T-helper 1 cell treated with Interleukin-12 subunit alpha and Interleukin-12 subunit beta and Interleukin-4 antibody, amounts not matched to agents 30 ng/mL and 1 ng/mL, for 36 hours (primary cell): ENCODE measurements around the gene GNG2. TPM values are rescaled to one million over a fixed set of nuclear protein-coding genes. Genes with fewer than 3 reads are reported as not detected.

Source experiments
- intact Hi-C: fragments of 100-400 bp; cut with micrococcal nuclease; formaldehyde crosslinking; loops from one replicate; pipeline ENCODE4 v1.15.1; 2024
- total RNA-seq: library from RNA; stranded (reverse); gene quantifications from 2 replicates; pipeline ENCODE4 v1.2.3, GENCODE V29; 2022

Gene GNG2
- total RNA-seq, 1 donor from 2014 or later, result 190 TPM

GRCh38 chr14:52015411-52016030 lies 155.1 kb downstream of the GNG2 start:
- intact Hi-C loops, result no loop called here

GRCh38 chr14:52018252-52018651 lies 157.8 kb downstream of the GNG2 start:
- intact Hi-C loops, result no loop called here

- intact Hi-C loops, result no loop called here
Measured at GRCh38 chr14:52018970-52019369, 158.6 kb downstream of the GNG2 start.

Other genes starting within 250 kb of the GNG2 start
- gene FRMD6, start 208.7 kb upstream of the GNG2 start, total RNA-seq, result 3.1 and 5.7 TPM in 2 replicates
- gene RTRAF, start 128.9 kb downstream of the GNG2 start, total RNA-seq, result 168 and 175 TPM in 2 replicates
- 0.61 and 1.4 TPM in 2 replicates for gene NID2, start 208.4 kb downstream of the GNG2 start, total RNA-seq